Measurements from ENCODE around the gene ULK4.

GRCh38 chr3:41350441-41350840 lies 611.5 kb downstream of the ULK4 start:
- TF ChIP-seq CTCF (IDR thresholded peaks at IDR 0.05; ENCODE audit: low read depth, low read length) (no peak), POLR2A (IDR thresholded peaks at IDR 0.05; ENCODE audit: extremely low read depth, insufficient read length) (no peak), MYC (IDR thresholded peaks at IDR 0.05; ENCODE audit: low read depth, low read length) (no peak), MAX (IDR thresholded peaks at IDR 0.05; ENCODE audit: low read depth, low read length) (no peak)

Measured in NB4 (cell line).